SHP77 treated with DMSO at 0.1 percent for 48 hours (cell line): ENCODE measurements around the gene NKD1.

ENCODE experiments used
- DNase-seq: peaks from one replicate; lab custom pipeline; 2025; lab: John Stamatoyannopoulos, UW

NKD1 gene

DNA sequence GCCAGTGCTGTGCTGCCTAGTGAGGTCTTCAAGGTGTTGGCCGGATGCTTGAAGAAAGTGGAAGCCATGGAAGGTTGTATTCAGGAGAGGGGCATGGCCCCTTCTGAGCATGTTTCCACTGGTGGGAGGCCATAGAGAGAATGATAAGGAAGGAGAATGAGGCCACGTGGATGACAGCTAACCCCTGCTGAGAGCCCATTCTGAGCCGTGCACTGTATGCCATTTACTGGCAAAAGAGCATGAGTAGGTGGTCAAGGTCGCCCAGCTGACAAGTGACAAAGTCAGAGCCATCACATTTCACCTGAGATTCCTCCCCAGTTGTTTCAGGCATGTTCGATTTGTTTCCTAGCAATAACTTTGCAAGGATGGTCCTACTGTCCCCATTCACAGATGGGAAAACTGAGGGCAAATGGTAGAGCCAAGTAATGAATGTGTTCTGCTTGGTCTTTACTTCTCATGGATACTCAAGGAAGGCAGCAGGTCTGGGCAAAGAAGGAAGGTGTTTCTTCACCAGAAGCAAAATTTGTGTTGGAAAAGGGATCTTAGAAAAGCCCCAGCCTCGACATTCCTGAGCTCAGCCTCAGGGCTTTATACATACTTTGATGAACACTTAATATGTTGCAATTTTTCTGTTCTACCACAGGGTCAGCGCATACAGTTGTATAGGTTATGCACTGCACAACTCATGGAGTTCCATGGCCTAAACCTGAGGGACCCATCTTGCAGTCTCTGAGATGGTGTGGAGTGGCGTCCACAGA, 10.5 kb upstream of the NKD1 start:
- DNase-seq: no peak

DNA sequence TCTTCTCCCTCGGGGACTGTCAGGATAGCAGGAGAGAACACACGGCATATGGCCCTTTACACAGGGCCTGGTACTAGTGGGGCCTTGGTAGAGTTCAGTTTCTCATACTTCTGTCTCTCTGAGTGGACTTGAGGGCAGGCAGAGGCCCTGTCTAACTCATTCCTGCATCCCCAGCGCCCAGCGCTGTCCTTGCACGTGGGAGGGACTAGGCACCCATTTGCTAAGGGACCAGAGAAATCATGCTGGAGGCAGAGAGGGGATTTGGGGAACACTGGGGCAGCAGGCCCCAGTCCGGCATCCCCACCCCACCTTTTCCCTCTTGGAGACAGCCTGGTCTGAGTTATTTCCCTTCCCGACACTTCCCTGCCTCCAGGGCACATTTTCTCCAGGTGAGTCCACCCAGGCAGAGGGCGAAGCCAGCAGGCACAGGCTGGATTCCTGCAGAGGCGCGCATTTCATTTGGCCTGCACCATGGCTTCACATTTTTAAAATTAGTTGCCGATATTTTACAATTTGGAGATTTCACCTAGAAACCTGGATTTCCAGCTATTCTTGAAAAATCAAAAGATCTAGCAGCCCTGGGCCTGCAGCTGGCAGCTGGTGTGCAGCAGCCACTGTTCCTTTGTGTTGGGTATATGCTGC, 9.7 kb upstream of the NKD1 start:
- DNase-seq: no peak

DNA sequence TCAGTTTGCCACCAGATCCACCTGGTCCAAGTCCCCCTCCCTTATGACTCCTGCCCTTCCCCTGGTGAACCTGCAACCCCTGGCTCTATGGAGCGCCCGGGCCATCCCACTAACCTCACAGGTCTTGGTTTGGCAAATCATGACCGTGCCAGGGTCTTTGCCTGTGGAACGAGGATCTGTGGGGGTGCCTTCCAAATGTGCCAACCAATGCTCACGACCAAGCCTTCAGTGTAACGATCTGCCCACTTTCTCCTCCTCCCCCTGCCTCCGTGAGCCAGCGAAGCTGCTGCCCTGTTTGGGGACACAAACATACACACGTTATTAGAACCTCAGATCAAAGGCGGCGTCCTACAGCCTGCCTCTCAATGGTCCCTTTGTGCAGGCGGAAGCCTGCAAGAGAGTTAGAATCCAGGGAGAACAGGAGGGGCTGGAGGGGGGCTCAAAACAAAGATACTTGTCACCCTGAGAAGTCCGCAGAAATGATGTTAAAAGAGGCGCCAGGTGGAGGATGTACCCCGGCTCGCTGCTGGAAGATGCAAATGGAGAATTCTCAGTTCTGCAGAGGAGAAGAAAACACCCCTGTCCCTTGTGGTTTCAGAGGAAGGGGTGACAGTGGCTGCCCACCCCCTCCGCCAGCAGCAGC, 9.0 kb upstream of the NKD1 start:
- DNase-seq: no peak

DNA sequence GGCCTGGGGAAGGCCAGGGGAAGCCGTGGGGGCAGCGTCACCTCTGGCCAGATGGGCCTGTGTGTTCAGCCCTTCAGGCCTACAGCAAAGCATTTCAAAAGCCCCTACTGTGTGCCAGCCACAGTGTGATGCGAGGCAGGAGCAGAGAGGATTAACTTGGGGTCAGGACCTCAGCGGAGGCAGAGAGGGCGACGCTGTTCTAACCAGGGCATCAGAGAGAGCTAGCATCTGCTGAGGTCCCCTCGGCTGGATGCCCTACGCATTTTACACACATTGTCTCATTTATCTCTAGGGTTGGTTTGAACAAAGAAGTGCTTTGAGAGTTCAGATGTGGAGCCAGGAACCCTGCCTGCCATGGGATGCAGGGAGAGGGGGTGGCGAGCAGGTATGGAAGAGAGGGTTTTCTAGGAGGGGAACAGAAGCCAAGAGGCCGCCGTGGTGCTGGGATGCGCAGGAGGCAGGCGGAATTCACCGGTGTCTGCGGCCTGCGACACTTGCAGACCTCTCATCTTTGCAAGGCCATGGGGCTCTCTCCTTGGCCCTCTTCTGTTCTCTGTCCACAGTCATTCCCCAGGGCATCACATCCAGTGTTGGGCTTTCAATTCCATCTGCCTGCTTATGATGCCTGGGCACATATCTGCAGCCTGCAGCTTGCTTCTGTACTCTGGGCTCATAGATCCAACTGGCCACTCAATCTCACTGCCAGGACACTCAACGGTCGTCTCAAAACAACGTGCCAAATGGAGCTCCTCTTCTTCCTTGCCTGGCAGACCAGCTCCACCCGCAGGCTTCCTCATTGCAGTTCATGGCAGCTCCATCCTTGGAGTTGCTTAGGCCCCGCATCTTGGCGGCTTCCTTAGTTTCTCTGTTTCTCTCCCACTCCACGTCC, 8.1 kb upstream of the NKD1 start:
- DNase-seq: no peak

DNA sequence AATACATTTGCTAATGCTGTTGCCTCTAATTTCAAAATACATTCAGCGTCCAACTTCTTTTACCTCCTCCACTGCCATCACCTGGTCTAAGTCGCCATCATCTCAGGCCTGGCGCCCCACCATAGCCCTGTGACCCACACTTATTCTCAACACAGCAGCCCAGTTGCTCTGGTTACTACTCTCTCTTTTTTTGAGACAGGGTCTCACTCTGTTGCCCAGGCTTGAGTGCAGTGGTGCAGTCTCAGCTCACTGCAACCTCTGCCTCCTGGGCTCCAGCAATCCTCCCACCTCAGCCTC, 7.5 kb upstream of the NKD1 start:
- no peak for DNase-seq

DNA sequence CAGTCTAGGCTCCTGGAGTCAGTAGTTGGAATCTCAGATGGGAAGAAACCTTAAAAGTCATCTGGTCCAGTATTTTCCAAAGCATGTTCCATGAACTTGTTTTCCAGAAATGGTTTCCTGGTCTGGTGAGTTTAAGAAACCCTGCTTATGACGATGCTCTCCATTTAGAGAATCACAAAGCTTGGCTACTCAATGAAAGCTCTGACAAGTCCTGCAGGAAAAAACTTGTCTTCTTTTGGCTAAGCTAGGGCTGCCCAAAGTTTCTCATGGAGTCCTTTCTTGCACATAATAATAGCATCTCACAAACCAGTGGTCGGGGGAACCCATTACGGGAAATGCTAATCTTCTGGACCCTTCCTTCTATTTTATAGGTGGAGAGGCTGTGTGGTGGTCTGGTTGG, 5.5 kb upstream of the NKD1 start:
- DNase-seq: no peak

DNA sequence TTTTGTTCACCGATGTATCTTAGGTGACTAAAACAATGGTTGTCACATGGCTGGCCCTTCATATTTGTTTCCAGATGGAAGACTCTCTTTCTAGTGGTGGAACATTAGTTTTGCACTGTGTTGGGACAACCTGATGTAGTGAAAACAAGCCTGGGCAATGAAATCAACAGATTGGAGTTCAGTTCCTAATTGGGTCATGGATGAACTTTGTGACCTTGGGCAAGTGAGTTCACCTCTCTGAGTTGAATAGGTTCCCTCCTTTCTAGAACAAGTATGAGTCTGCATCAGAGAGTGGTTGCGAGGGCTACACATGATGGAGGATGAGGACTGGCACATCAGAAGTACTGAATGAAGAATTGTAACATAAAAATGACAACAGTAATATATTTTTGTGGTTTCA, 2.1 kb upstream of the NKD1 start:
- no peak for DNase-seq

DNA sequence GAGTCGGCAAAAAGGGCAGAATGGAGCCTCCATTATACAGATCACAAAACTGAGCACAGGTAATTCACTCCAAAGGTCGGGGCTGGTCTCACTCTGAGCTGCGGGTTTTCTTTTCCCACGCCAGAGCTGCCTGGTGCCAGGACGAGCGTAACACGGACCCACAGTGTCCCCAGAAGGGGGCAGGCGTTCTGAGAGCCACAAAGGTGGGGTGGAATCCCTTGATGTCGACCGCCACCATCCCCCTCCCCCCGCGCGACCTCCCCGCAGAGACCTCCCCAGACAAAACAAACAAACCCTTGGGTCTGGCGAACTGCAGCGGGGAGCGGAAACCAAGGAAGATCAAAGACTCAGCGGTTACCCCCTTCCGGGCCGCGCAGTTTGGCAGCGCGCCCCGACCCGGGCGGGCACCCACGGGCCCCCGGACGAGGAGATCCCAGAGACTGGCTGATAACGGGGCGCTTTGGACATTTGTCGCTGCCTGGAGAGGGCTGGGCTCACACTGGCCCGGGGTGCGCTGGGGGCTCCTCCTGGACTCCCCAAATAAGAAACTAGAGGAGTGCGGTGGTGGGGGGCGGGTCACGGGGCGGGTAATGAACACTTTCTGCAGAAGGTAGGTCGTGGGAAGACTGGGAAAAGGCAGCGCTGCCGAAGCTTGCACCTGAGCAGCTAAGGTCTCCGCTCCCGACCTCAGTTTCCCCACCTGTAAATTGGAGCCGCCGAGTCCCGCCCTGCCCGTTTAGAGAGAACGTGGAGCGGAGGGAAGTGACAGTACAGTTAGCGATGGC, 664 bp upstream of the NKD1 start:
- no peak for DNase-seq

DNA sequence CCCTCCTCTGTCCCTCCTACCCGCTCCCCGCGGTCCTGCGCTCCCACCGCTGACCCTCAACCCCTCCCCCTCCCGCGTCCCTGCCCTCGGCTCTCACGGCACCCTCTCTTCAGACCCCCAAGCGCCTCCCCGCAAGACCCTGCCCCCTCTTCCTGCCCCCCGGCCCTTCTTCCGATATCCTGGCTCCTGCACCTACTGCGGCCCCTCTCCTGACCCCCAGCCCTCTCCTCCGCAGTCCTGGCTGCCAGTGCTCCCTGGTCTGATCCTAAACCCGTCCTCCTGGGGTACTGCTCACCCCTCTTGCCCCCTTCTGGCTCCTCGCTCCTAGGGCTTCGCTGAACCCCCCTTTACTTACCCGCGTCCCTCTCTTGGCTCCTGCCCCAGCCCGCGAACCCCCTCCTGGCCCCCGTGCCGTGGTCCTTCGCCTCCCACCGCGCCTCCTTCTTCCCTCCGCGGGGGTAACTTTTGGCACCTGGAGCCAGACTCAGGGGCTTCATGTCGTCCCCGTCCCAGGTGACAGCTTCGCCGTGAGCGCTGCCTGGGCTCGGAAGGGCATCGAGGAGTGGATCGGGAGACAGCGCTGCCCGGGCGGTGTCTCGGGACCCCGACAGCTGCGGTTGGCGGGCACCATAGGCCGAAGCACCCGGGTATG, 839 bp downstream of the NKD1 start:
- DNase-seq: no peak

DNA sequence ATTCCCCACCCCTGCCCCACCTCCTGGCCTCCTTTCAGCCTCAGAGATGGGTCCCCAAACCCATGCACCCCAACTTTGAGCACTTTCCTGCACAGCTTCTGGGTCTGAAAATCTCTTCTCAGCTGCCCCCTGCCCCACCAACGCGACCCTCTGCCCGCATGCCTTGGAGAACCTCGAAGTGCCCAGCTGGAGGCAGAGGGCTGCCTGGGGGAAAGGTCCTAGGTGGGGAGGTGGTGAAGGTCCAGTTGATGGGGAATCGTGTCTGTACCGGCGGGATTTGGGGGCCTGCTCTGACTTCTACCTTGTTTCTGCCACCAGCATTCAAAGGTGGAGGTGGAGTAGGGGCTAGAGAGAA, 1.3 kb downstream of the NKD1 start:
- DNase-seq: no peak

DNA sequence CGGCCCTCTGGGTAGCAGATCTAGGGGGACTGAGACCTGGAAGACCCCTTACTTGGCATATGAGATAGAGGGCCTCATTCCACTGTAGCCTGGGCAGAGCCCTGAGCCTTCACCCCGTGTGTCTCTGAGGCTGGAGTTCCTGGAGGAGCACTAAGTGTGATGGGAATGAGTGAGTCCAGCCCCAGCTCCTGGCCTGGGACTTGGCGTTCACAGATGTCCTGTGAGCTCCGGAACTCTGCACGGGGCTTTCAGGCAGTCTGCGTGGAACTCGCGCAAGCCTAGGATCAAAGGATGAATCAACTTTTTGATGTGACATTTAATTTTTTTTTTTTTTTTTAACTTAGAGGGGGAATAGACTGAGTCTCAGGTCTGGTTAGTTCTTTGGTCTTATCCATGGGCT, 1.8 kb downstream of the NKD1 start:
- no peak for DNase-seq

DNA sequence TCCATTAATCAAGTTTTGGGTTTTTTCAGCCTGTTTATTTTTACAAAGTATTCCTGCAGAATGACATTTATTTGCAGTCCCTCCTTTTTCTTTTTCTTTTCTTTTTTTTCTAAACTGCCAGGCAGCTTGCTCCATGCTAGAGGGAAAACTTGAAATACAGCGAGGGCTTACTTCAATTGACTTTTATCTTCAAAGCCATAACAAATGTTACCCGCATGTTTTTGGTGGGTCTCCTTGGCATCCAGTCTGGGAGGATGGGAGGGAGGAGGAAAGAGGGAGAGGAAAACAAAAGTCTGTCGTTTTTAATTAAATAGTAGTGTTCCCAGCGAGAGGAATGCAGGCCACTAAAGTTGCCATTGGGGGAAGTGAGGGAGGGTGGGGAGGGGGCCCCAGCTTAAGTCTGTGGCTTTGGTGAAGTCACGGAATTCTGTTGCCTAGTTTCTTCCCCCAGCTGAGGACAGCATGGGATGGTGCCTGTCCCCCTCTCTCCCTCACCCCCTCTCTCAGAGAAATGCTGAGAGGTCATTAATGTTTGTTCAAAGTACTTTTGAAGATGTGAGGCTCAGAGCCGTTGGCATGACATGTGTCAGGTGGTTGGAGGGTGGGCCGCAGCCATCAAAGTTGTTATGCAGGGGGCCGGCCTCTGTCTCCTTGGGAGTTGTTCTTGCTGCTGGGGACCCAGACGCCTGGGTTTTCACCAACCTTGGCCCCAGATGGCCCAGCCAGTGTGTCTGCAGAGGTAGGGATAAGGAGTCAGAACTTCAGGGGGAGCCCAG, 2.9 kb downstream of the NKD1 start:
- DNase-seq: no peak

DNA sequence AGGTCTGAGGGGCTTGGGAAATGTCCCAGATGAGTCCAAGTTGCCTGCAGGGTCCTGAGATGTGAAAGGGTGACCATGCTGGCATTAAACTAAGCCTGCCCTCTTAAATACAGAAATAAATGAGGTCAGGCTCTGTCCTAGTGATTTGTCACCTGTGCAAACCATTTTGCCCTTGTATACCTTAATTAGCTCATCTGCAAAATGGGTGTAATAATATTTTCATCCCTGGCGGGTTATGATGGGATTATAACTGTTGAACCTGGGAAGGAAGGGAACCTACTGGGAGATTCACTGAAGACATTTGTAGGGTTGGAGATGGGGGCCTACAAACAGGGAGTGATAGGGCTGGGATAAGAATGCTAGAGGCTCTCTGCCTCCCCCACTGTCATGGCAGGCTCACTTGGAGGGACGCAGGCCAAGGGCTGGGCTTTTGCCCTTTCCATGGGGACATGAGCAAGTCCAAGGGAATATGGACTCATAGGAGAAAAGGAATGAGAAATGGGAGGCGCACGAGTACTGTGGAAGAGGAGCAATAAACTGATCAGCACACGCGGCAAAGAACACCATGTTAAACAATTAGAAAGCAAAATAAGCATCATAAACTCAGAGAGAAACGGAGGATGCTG, 4.4 kb downstream of the NKD1 start:
- no peak for DNase-seq

DNA sequence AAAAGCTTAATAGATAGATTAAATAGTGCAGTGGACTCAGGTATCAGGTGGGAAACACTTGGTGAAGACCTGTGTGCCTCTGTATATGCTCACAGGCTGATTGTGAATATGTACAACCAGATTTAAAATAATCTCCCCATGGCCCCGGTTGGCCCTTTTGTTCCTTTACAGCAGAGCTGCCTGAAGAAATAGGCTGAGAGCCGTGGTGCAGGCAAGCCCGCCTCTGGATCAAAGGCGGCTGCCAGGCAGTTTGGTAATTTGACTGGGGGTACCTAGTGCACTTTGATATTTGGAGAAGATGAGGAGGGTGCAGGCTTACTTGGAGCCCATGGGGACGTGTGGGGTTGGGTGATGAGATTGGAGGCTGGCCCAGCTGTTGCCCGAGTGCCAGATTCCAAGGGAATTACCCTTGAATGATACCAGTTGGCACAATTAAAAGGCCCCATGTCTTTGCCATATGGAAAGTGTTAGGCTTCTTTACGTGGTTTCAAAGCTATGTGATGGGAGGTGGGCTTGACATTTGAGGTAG, 5.0 kb downstream of the NKD1 start:
- no peak for DNase-seq

DNA sequence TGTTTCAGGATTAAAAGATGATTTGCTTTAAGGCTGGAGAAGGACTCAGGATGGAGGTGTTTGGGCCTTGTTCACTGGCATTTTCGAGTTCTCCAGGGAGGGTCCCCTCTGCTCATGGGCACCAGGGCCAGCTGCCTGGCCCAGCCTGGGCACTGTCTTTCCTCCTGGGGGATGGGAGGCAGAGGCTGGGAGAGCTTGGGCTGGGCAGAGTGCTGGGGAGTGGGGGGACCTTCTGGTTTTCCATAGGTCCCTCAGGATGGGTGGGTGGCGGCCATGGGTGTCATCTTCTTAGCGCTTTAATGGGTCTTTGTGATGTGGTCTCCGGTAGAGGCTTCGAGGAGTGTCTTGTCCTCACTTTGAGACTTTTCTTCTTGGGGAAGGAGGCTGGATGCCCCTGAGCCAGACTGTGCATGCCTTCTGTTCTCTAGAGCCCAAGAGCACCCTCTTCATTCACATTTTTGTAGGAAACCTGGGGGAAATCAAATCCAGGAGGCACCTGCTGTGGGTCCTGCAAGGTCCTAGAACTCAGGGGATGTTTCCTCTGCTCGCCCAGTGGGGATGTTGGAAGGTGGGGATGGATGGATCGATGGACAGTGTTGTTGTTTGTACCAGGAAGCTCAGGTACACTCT, 5.7 kb downstream of the NKD1 start:
- DNase-seq: no peak

DNA sequence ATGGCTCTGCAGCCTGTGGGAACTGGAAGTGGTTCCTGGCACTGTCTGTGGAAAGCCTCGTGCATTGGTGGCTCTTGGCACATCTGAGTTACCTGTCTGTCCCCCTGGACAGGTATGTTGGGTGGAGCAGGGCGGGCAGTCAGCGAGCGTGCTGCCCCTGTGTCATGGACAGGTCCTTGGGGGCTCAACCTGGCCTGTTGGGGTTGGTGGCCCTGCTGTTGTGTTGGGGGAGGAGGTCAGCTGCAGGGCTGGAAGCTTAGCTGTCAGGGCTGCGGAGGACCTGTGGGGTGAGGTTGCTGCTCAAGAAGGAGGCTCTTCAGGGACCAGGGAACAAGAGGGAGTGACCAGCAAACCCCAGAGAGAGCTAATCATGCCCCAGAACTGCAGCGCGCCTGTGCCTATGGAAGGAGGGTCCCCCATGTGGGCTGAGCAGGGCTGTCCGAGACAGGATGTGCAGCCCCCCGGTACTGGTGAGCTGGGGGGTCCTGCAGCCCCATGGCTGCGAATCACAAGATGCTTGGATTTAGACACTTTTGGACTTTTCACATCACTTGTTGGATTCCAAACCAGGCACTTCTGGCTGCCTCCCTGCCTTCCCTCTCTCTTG, 7.2 kb downstream of the NKD1 start:
- DNase-seq: no peak

DNA sequence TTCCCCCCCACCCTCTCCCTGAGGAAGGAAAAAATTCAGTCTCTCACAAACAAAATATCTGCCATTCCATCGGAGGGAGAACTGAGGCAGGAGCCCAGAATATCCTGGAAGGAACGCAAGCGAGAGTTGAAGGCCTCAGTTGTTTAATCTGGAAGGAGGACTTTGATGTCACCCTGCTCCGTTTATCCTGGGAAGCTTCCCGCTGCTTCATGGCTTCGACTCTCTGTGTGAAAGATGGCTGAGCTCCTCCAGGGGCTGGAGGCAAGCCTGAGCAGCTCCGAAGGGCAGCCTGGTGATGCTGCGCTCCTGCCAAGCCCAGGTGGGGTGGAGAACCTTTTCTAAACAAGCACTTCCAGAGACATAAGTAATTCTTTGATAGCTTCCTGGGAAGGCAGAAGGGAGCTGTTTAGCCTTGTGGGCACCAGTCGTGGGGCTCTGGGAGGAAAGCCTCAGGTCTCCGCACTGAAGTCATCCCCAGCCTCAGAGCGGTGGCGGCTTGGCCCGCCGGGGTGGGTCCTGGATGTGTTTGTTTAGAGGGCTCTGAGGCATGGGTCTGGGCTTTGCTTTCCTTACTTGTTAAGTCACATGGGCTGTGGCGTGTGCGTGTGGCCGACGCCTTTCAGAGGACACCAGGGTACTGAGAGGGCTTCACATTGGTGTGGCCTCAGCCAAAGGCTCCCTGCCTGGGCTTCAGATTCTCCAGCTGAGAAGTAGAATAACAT, 7.9 kb downstream of the NKD1 start:
- DNase-seq: no peak

DNA sequence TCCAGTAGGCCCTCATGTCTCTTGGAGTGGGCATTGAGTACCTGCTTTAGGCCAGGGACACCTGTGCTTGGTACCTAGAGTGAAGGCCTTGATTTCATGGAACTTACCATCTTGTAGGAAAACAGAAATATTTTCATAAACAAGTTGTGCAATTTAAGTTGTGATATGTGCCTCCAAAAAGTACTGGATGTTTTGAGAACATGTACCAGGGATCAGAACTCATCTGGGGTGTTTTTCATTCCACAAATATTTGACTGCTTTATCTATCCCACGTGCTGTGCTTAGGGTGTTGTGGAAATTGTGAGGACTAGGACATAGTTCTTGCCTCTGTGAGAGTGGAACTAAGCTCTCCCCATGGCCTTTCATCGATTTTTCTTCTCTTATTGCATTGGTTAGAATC, 8.8 kb downstream of the NKD1 start:
- no peak for DNase-seq
